Smooth muscle cell (in vitro differentiated cells): ENCODE results near the gene IRX2. TPM values are rescaled to one million over a fixed set of nuclear protein-coding genes. Genes with fewer than 3 reads are reported as not detected.

ENCODE experiments used
- DNase-seq: peaks from one replicate; lab custom pipeline; 2025; ENCODE audit not compliant: unreplicated experiment; lab: John Stamatoyannopoulos, UW
- H2AFZ ChIP-seq: fragments of 200-600 bp; sonication (generic); 2 replicates; pipeline ENCODE4 v1.6.0; 2016; ENCODE audit warnings: antibody characterized with exemption, low read depth, mild to moderate bottlenecking
- H3F3A ChIP-seq: fragments of 200-600 bp; sonication (generic); 2 replicates; pipeline ENCODE4 v1.6.0; 2017; ENCODE audit warnings: antibody characterized with exemption, low read depth
- H3K27ac ChIP-seq: fragments of 200-600 bp; sonication (generic); 2 replicates; pipeline ENCODE4 v1.5.1; 2016; ENCODE audit warnings: low read depth, mild to moderate bottlenecking
- H3K27me3 ChIP-seq: fragments of 200-600 bp; sonication (generic); 2 replicates; pipeline ENCODE4 v1.6.1; 2016; ENCODE audit warnings: low read depth, mild to moderate bottlenecking
- H3K36me3 ChIP-seq: fragments of 200-600 bp; sonication (generic); 2 replicates; pipeline ENCODE4 v1.5.1; 2016; ENCODE audit warnings: low read depth
- H3K4me1 ChIP-seq: fragments of 200-600 bp; sonication (generic); 2 replicates; pipeline ENCODE4 v1.5.1; 2016; ENCODE audit warnings: low read depth
- H3K4me2 ChIP-seq: fragments of 200-600 bp; sonication (generic); 2 replicates; pipeline ENCODE4 v1.6.0; 2016; ENCODE audit warnings: mild to moderate bottlenecking
- H3K4me3 ChIP-seq: fragments of 200-600 bp; sonication (generic); 2 replicates; pipeline ENCODE4 v1.5.1; 2016; ENCODE audit warnings: mild to moderate bottlenecking
- H3K79me2 ChIP-seq: fragments of 200-600 bp; sonication (generic); 2 replicates; pipeline ENCODE4 v1.6.0; 2016; ENCODE audit warnings: low read depth, mild to moderate bottlenecking
- H3K9ac ChIP-seq: fragments of 200-600 bp; sonication (generic); 2 replicates; pipeline ENCODE4 v1.6.0; 2016; ENCODE audit warnings: low read depth
- H3K9me3 ChIP-seq: fragments of 200-600 bp; sonication (generic); replicated peaks from 2 replicates; pipeline ENCODE4 v1.5.1; 2016; ENCODE audit warnings: low read depth
- H4K20me1 ChIP-seq: fragments of 200-600 bp; sonication (generic); 2 replicates; pipeline ENCODE4 v1.6.0; 2016; ENCODE audit warnings: low read depth
- WGBS: methylation state at CpG from one replicate; pipeline ENCODE4 v1.1.7; 2016; ENCODE audit warnings: low lambda C conversion rate; 5-methylcytosine and 5-hydroxymethylcytosine counted together
- polyA plus RNA-seq: library from polyadenylated mRNA; unstranded; fragments of >200 nt; fragmentation: Nextera tagmentation; extraction: Ambion mirVana; gene quantifications from 2 replicates; pipeline ENCODE4 v1.2.1, GENCODE V29; 2016
- total RNA-seq: library from RNA; depleted of rRNA; stranded (reverse); fragments of >200 nt; gene quantifications from 2 replicates; pipeline ENCODE4 v1.2.3, GENCODE V29; 2014
- TF ChIP-seq, protein P1 (sequence below): fragments of 200-600 bp; sonication (generic); IDR thresholded peaks from 2 replicates; pipeline ENCODE4 v1.5.1; 2017; ENCODE audit warnings: borderline replicate concordance, mild to moderate bottlenecking, antibody characterized with exemption; ENCODE audit not compliant: insufficient read depth, poor library complexity, severe bottlenecking

IRX2 gene
- total and polyA plus RNA-seq, 2 experiments from 2014 or later: 0.67 to 1.1 TPM

DNA sequence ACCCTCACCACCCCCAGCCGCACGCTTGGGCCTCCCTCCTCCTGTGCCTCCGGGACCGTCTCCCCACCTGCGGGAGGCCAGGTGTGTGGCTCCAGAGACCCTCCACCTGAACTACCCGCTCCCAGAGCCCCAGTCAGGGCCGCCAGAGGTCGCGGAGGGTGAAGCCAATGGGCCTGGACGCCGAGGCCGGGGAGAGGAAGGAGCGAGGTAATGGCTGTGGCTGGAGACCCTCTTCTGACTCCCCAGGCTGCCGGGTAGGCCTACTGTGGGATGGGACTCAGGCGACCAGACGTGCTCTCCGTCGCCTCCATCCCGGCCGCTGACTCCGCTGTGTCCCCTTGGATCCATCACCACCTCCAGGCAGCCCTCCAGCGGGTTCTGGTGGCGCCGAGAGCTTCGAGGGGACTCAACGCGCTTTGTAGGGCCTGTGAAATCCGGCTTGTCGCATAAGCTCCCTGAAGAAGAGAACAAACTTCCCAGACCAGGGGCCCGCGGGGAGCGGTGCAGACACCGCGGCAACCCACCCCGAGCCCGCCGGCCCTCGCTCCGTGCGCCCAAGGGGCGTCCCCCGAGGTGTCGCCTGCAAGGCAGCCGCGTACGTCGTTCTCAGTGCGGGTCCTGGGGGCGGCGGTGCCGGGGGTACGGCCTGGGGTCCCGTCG is 12.6 kb downstream of the IRX2 start:
- WGBS: 16% methylated on average over 44 of the region's 54 CpGs
- H3K4me2 ChIP-seq: peak overlapping the region; percentile 92
- DNase-seq: no peak

DNA sequence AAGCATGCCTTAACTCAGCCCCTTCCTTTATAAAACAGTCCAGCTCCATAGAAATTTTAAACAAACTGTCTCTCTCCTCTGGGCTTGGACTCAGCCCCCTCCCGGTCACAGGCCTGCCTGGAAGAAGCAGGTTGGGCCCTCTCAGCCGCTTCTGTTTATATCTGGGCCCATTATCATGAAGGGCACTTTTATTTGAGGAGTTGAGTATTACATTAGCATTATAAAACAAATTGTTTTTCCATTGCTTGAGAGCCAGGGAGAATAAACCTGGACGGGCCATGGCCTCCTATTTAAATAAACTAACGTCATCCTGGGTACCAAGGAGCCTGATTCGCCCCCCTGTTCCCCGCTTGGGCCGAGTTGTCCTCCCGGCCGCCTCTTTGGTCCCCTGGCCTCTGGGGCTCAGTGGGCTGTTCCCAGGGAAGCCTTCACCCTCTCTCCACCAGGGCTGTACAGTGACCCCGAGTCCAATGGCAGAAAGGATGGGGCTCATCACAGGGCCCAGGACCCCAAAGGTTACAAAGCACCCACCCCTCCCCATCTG is 13.2 kb downstream of the IRX2 start:
- DNase-seq: no peak
- H3K27me3 ChIP-seq: peaks cover 100% of the 10 kb centered on the region
- H3K27ac ChIP-seq: no peak overlapping the region
- H3K4me2 ChIP-seq: no peak overlapping the region
- no peak overlapping the region for H2AFZ ChIP-seq
- H4K20me1 ChIP-seq: peaks cover 5% of the 10 kb centered on the region
- no peaks in the 10 kb centered on the region for H3K9me3 ChIP-seq
- 52% methylated on average over 10 of the region's 10 CpGs for WGBS
- H3F3A ChIP-seq: no peaks in the 10 kb centered on the region
- TF ChIP-seq, protein P1, sequence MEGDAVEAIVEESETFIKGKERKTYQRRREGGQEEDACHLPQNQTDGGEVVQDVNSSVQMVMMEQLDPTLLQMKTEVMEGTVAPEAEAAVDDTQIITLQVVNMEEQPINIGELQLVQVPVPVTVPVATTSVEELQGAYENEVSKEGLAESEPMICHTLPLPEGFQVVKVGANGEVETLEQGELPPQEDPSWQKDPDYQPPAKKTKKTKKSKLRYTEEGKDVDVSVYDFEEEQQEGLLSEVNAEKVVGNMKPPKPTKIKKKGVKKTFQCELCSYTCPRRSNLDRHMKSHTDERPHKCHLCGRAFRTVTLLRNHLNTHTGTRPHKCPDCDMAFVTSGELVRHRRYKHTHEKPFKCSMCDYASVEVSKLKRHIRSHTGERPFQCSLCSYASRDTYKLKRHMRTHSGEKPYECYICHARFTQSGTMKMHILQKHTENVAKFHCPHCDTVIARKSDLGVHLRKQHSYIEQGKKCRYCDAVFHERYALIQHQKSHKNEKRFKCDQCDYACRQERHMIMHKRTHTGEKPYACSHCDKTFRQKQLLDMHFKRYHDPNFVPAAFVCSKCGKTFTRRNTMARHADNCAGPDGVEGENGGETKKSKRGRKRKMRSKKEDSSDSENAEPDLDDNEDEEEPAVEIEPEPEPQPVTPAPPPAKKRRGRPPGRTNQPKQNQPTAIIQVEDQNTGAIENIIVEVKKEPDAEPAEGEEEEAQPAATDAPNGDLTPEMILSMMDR: no peak
- peaks cover 2% of the 10 kb centered on the region for H3K4me1 ChIP-seq
- no peak overlapping the region for H3K9ac ChIP-seq
- H3K4me3 ChIP-seq: no peak overlapping the region
- no peaks in the 10 kb centered on the region for H3K36me3 ChIP-seq
- no peaks in the 10 kb centered on the region for H3K79me2 ChIP-seq

More for the DNA sequence above, 12.6 kb downstream of the IRX2 start:
- Histone ChIP-seq H3K27ac (no peak overlapping the region), H4K20me1 (peaks cover 11% of the 10 kb centered on the region), H3K79me2 (no peaks in the 10 kb centered on the region), H3K27me3 (peaks cover 100% of the 10 kb centered on the region), H3K9ac (no peak overlapping the region), H3K36me3 (no peaks in the 10 kb centered on the region), H2AFZ (no peak overlapping the region), H3K4me1 (peaks cover 5% of the 10 kb centered on the region), H3K9me3 (no peaks in the 10 kb centered on the region), H3K4me3 (peak overlapping the region; percentile 70), H3F3A (no peaks in the 10 kb centered on the region)
- TF ChIP-seq, protein P1: no peak

DNA sequence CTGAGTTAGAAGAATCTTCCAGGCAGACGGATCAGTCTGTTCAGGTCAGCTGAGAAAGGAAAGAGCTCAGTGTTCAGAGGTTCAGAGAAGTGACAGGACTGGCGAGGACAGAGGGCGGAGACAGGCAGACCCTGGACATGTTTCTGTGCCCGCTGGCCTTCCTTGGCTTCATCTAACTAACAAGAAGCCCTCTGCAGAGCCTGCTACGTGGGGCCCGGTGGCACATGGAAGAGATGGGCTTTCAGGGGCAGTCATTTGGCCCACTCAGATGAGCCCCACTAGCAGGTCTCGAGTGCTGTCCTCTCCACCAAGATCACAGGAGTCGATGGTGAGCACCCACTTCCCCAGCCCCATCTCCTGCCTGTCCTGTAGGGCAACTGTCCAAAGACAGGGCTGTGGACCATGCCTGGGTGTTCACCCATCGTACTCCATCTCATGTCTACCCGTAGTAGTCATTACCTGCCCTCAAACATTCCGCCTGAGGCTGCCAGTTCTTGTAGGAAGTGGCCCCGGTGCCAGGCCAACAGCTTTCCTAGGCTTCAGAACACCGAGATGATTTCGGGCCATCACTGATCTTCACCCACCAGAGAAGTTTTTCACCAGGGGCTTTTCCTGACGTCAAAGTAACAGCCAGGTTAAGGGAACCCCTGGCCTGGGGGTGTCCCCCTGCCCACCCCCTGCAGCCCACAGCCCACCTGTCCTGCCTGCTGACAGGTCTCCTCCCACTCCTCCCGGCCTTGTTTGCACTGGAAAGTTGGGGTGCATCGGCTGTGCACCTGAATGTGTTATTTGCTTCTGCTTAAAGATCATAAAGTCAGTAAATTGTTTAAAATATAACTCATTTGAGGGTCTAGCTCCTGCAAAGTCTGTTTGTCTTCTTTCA is 14.0 kb downstream of the IRX2 start:
- Histone ChIP-seq H3F3A (no peaks in the 10 kb centered on the region), H3K4me2 (no peak overlapping the region), H3K4me1 (no peaks in the 10 kb centered on the region), H3K9me3 (no peaks in the 10 kb centered on the region), H4K20me1 (no peaks in the 10 kb centered on the region), H2AFZ (no peak overlapping the region), H3K4me3 (no peak overlapping the region), H3K79me2 (no peaks in the 10 kb centered on the region), H3K9ac (no peak overlapping the region), H3K27me3 (peaks cover 100% of the 10 kb centered on the region), H3K36me3 (no peaks in the 10 kb centered on the region), H3K27ac (no peak overlapping the region)
- TF ChIP-seq, protein P1: no peak
- 85% methylated on average over 16 of the region's 17 CpGs for WGBS
- no peak for DNase-seq
